Calu3 (cell line): ENCODE data around the gene GPR142. TPM values are rescaled to one million over a fixed set of nuclear protein-coding genes. Genes with fewer than 3 reads are reported as not detected.
"Not testable (repeated sequence)": the region's sequence is repeated elsewhere in the genome, so short reads cannot be mapped to it uniquely, and the experiment has no call there.

Experiments used
- BruUV-seq: library from RNA; stranded (reverse); fragments of 400-500 nt; replicated peaks from 2 replicates; lab custom pipeline; 2021; lab: Mats Ljungman, UMichigan
- CTCF ChIA-PET: fragments of 300-600 bp; sonication (Branson Sonifier 250); formaldehyde crosslinking; loops from one replicate; lab custom pipeline; 2022; ENCODE audit warnings: antibody characterized with exemption; lab: Charles Lee
- DNase-seq: peaks from one replicate; pipeline ENCODE4 v3.0.0; 2022
- H3K27ac Mint-ChIP-seq: one replicate; pipeline ENCODE4 v1.8.0; 2022; ENCODE audit warnings: mixed read lengths; ENCODE audit not compliant: unreplicated experiment
- H3K27me3 Mint-ChIP-seq: one replicate; pipeline ENCODE4 v1.8.0; 2022; ENCODE audit warnings: mixed read lengths; ENCODE audit not compliant: unreplicated experiment
- H3K36me3 Mint-ChIP-seq: one replicate; pipeline ENCODE4 v1.8.0; 2022; ENCODE audit warnings: mild to moderate bottlenecking, moderate library complexity, mixed read lengths; ENCODE audit not compliant: insufficient read depth, unreplicated experiment
- H3K4me1 Mint-ChIP-seq: one replicate; pipeline ENCODE4 v1.8.0; 2022; ENCODE audit warnings: mild to moderate bottlenecking, low read depth, mixed read lengths; ENCODE audit not compliant: unreplicated experiment
- H3K4me3 Mint-ChIP-seq: one replicate; pipeline ENCODE4 v1.8.0; 2022; ENCODE audit warnings: mild to moderate bottlenecking, low read depth, moderate library complexity, mixed read lengths; ENCODE audit not compliant: unreplicated experiment
- H3K9me3 Mint-ChIP-seq: one replicate; pipeline ENCODE4 v1.8.0; 2022; ENCODE audit warnings: low read depth, mixed read lengths; ENCODE audit not compliant: unreplicated experiment
- CTCF ChIP-seq: fragments of 200-600 bp; IDR thresholded peaks from one replicate; pipeline ENCODE4 v1.8.0; 2022; ENCODE audit warnings: antibody characterized with exemption; ENCODE audit not compliant: unreplicated experiment
- intact Hi-C: fragments of 100-400 bp; cut with micrococcal nuclease; formaldehyde crosslinking; loops from one replicate; pipeline ENCODE4 v1.10.0; 2022; ENCODE audit not compliant: unreplicated experiment
- total RNA-seq: library from RNA; stranded (reverse); gene quantifications from 2 replicates; pipeline ENCODE4 v1.2.3, GENCODE V29; 2022

Gene GPR142
- total RNA-seq, 1 experiment from 2014 or later: not detected

- Mint-ChIP-seq H3K4me1 (no peaks in the 10 kb centered on the region), H3K36me3 (no peaks in the 10 kb centered on the region), H3K27me3 (peaks cover 20% of the 10 kb centered on the region), H3K27ac (no peak overlapping the region), H3K9me3 (no peaks in the 10 kb centered on the region), H3K4me3 (no peak overlapping the region)
- DNase-seq: no peak
- CTCF ChIA-PET: interaction anchor here (0.7 to 1.6 kb wide), 2 partner anchors 24 to 1322 kb away, joined by 4 to 6 read pairs; no protein-coding TSS in a partner anchor
- TF ChIP-seq CTCF: no peak
- no TSS peak for BruUV-seq
- intact Hi-C loops: no loop called here
These were observed 36.3 kb downstream of the GPR142 start for GRCh38 chr17:74403512-74404137.

GRCh38 chr17:74404218-74404617 lies 36.9 kb downstream of the GPR142 start:
- Mint-ChIP-seq H3K4me3 (no peak overlapping the region), H3K9me3 (no peaks in the 10 kb centered on the region), H3K4me1 (no peaks in the 10 kb centered on the region), H3K36me3 (no peaks in the 10 kb centered on the region), H3K27me3 (peaks cover 20% of the 10 kb centered on the region), H3K27ac (no peak overlapping the region)
- CTCF ChIA-PET: interaction anchor here (1.6 kb wide), 1 partner anchor 25 kb away, joined by 4 read pairs; no protein-coding TSS in a partner anchor
- TF ChIP-seq CTCF: no peak
- BruUV-seq: no TSS peak
- intact Hi-C loops: no loop called here
- DNase-seq: no peak

GRCh38 chr17:74404789-74405188 lies 37.5 kb downstream of the GPR142 start:
- Mint-ChIP-seq H3K4me1 (no peaks in the 10 kb centered on the region), H3K27ac (no peak overlapping the region), H3K36me3 (no peaks in the 10 kb centered on the region), H3K27me3 (peaks cover 20% of the 10 kb centered on the region), H3K4me3 (no peak overlapping the region), H3K9me3 (no peaks in the 10 kb centered on the region)
- no peak for DNase-seq
- intact Hi-C loops: no loop called here
- CTCF ChIA-PET: no interaction called here
- TF ChIP-seq CTCF: no peak
- no TSS peak for BruUV-seq

GRCh38 chr17:74405311-74405710 lies 38.0 kb downstream of the GPR142 start:
- peaks cover 20% of the 10 kb centered on the region for H3K27me3 Mint-ChIP-seq
- CTCF ChIA-PET: interaction anchor here (0.7 kb wide), 1 partner anchor 28 kb away, joined by 3 read pairs; no protein-coding TSS in a partner anchor
- intact Hi-C loops, H3K9me3 Mint-ChIP-seq, H3K36me3 Mint-ChIP-seq, H3K4me3 Mint-ChIP-seq, BruUV-seq, DNase-seq, H3K27ac Mint-ChIP-seq, H3K4me1 Mint-ChIP-seq: not testable (repeated sequence)

- no peaks in the 10 kb centered on the region for H3K9me3 Mint-ChIP-seq
- DNase-seq: no peak
- intact Hi-C loops: no loop called here
- TF ChIP-seq CTCF: no peak
- no peaks in the 10 kb centered on the region for H3K4me1 Mint-ChIP-seq
- H3K36me3 Mint-ChIP-seq: no peaks in the 10 kb centered on the region
- no peak overlapping the region for H3K4me3 Mint-ChIP-seq
- BruUV-seq: no TSS peak
- CTCF ChIA-PET: interaction anchor here (1.7 to 2.0 kb wide), 2 partner anchors 10 to 46 kb away, joined by 4 to 5 read pairs; no protein-coding TSS in a partner anchor
- no peak overlapping the region for H3K27ac Mint-ChIP-seq
- H3K27me3 Mint-ChIP-seq: peaks cover 20% of the 10 kb centered on the region
These were observed 40.1 kb downstream of the GPR142 start for GRCh38 chr17:74407384-74407783.
